OCI-LY1 (cell line): Measurements from ENCODE around the gene DACH1.

Experiments
- H2AFZ ChIP-seq: fragments of 200-600 bp; sonication (generic), shearing (Covaris generic); 2 replicates; pipeline ENCODE4 v1.6.0; 2014; ENCODE audit warnings: antibody characterized with exemption, mild to moderate bottlenecking, low read length
- H3F3A ChIP-seq: fragments of 200-600 bp; sonication (generic), shearing (Covaris generic); 2 replicates; pipeline ENCODE4 v1.6.0; 2014; ENCODE audit warnings: mild to moderate bottlenecking, antibody characterized with exemption, low read length, moderate library complexity; ENCODE audit not compliant: insufficient read depth
- H3K27ac ChIP-seq: fragments of 200-600 bp; sonication (generic); 2 replicates; pipeline ENCODE4 v1.5.1; 2014; ENCODE audit warnings: low read length, mixed run types, mild to moderate bottlenecking, low read depth; ENCODE audit not compliant: poor library complexity, severe bottlenecking
- H3K27me3 ChIP-seq: fragments of 200-600 bp; sonication (generic); 2 replicates; pipeline ENCODE4 v1.6.0; 2014; ENCODE audit warnings: antibody characterized with exemption, mild to moderate bottlenecking, low read length, moderate library complexity; ENCODE audit not compliant: insufficient read depth
- H3K36me3 ChIP-seq: fragments of 200-600 bp; sonication (generic); 2 replicates; pipeline ENCODE4 v1.6.1; 2014; ENCODE audit warnings: mild to moderate bottlenecking, antibody characterized with exemption, low read length, moderate library complexity, mixed read lengths; ENCODE audit not compliant: insufficient read depth
- H3K4me1 ChIP-seq: fragments of 200-600 bp; sonication (generic); 2 replicates; pipeline ENCODE4 v1.5.1; 2014; ENCODE audit warnings: mild to moderate bottlenecking, low read length, moderate library complexity; ENCODE audit not compliant: insufficient read depth, severe bottlenecking
- H3K4me2 ChIP-seq: fragments of 200-600 bp; sonication (generic), shearing (Covaris generic); 2 replicates; pipeline ENCODE4 v1.6.1; 2014; ENCODE audit warnings: low read length
- H3K4me3 ChIP-seq: fragments of 200-600 bp; sonication (generic); 2 replicates; pipeline ENCODE4 v1.5.1; 2014; ENCODE audit warnings: low read length, low read depth, mild to moderate bottlenecking, mixed read lengths; ENCODE audit not compliant: poor library complexity, severe bottlenecking
- H3K79me2 ChIP-seq: fragments of 200-600 bp; shearing (Covaris generic); 2 replicates; pipeline ENCODE4 v1.6.1; 2016; ENCODE audit warnings: mixed run types, low read length, mixed read lengths; ENCODE audit not compliant: insufficient read depth
- H3K9ac ChIP-seq: fragments of 200-600 bp; sonication (generic), shearing (Covaris generic); 2 replicates; pipeline ENCODE4 v1.6.1; 2014; ENCODE audit warnings: mild to moderate bottlenecking, low read length, mixed read lengths
- H3K9me2 ChIP-seq: fragments of 200-600 bp; sonication (generic), shearing (Covaris generic); 2 replicates; pipeline ENCODE4 v1.6.1; 2014; ENCODE audit warnings: low read depth, mild to moderate bottlenecking, low read length, mixed read lengths
- H3K9me3 ChIP-seq: fragments of 200-600 bp; shearing (Covaris generic); 2 replicates; pipeline ENCODE4 v1.6.1; 2014; ENCODE audit warnings: low read length, mixed read lengths
- H4K20me1 ChIP-seq: fragments of 200-600 bp; sonication (generic), shearing (Covaris generic); 2 replicates; pipeline ENCODE4 v1.6.0; 2016; ENCODE audit warnings: mild to moderate bottlenecking, low read length; ENCODE audit not compliant: insufficient read depth
- EZH2 ChIP-seq: fragments of 200-600 bp; sonication (generic), shearing (Covaris generic); IDR thresholded peaks from 2 replicates; pipeline ENCODE4 v1.8.0; 2017; ENCODE audit warnings: borderline replicate concordance, mixed run types, mild to moderate bottlenecking, antibody characterized with exemption, low read length, moderate library complexity, mixed read lengths
- TF ChIP-seq, protein P1 (sequence below): fragments of 200-600 bp; sonication (generic), shearing (Covaris generic); IDR thresholded peaks from 2 replicates; pipeline ENCODE4 v1.5.1; 2017; ENCODE audit warnings: mild to moderate bottlenecking, antibody characterized with exemption, low read length, moderate library complexity, mixed read lengths

The DACH1 gene

DNA sequence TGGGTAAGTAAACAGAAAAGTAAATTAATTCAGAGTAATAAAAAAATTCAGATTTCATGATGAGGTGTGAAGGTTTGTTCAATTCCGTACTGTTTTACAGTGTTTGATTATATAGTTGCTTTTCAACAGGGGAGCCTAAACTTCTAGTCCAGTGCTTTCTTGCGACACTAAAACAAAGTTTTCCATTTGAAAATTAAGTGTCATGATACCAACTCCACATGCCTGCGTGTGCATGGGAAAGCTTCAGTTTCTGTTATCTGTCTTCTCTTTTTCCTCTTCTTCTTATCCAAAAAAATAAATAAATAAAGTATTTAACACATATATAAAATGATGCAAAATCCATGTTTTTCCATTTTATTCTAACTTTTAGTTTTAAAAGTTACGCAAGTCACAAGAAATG is 165.3 kb downstream of the DACH1 start:
- H3K9ac ChIP-seq: no peak overlapping the region
- H3K4me1 ChIP-seq: no peaks in the 10 kb centered on the region
- H2AFZ ChIP-seq: no peak overlapping the region
- no peaks in the 10 kb centered on the region for H3K9me3 ChIP-seq
- H3K4me3 ChIP-seq: no peak overlapping the region
- no peak overlapping the region for H3K4me2 ChIP-seq
- H4K20me1 ChIP-seq: no peaks in the 10 kb centered on the region
- H3K79me2 ChIP-seq: no peaks in the 10 kb centered on the region
- no peaks in the 10 kb centered on the region for H3F3A ChIP-seq
- TF ChIP-seq, protein P1, sequence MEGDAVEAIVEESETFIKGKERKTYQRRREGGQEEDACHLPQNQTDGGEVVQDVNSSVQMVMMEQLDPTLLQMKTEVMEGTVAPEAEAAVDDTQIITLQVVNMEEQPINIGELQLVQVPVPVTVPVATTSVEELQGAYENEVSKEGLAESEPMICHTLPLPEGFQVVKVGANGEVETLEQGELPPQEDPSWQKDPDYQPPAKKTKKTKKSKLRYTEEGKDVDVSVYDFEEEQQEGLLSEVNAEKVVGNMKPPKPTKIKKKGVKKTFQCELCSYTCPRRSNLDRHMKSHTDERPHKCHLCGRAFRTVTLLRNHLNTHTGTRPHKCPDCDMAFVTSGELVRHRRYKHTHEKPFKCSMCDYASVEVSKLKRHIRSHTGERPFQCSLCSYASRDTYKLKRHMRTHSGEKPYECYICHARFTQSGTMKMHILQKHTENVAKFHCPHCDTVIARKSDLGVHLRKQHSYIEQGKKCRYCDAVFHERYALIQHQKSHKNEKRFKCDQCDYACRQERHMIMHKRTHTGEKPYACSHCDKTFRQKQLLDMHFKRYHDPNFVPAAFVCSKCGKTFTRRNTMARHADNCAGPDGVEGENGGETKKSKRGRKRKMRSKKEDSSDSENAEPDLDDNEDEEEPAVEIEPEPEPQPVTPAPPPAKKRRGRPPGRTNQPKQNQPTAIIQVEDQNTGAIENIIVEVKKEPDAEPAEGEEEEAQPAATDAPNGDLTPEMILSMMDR: no peak
- TF ChIP-seq EZH2: no peak
- H3K27ac ChIP-seq: no peak overlapping the region
- H3K36me3 ChIP-seq: no peaks in the 10 kb centered on the region
- no peaks in the 10 kb centered on the region for H3K27me3 ChIP-seq
- no peaks in the 10 kb centered on the region for H3K9me2 ChIP-seq

DNA sequence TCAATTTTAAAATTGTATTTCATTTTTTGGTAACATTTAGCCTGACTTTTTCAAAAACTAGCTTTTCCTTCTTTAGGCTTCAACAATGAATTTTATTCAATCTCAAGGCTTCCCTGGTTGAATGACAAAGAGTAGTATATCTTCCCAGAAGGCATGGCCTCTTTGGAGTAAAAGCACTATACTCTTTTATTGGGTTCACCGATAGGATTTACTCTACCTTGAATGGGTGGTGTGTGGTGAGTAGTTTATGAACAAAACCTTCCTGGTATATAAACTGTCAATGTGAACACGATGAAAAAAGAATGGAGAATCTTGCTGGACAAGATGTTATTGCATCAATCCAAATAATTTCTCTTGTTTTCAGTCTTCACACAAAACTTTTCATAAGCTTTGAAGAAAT is 167.7 kb downstream of the DACH1 start:
- no peak for TF ChIP-seq EZH2
- Histone ChIP-seq H3K27me3 (no peaks in the 10 kb centered on the region), H3K9me2 (no peaks in the 10 kb centered on the region), H3K9me3 (no peaks in the 10 kb centered on the region), H4K20me1 (no peaks in the 10 kb centered on the region), H2AFZ (no peak overlapping the region), H3K4me2 (no peak overlapping the region), H3K27ac (no peak overlapping the region), H3K9ac (no peak overlapping the region), H3K79me2 (no peaks in the 10 kb centered on the region), H3K4me1 (no peaks in the 10 kb centered on the region), H3K4me3 (no peak overlapping the region), H3F3A (no peaks in the 10 kb centered on the region), H3K36me3 (no peaks in the 10 kb centered on the region)

DNA sequence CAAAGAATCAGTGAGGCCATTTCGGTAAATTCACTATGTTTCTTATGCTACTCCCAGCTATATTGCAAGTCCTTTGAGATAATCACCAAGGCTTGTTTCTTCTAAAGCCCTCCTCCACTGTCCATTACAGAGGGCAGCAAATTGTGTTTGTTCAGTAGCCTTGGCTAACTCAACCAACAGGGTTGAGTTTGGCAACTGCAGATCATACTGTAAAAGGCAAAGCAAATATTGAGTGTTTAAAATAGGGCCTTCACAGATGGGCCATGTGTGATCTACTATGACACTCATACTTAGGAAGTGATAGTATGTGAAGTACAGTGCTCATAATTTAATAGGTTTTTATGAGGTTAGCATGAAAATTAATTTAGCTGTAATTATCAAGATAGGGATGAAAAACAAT is 171.3 kb downstream of the DACH1 start:
- Histone ChIP-seq H3K27ac (no peak overlapping the region), H3K4me2 (no peak overlapping the region), H3F3A (no peaks in the 10 kb centered on the region), H2AFZ (no peak overlapping the region), H3K9me3 (no peaks in the 10 kb centered on the region), H3K9ac (no peak overlapping the region), H3K9me2 (no peaks in the 10 kb centered on the region), H3K4me3 (no peak overlapping the region), H3K36me3 (no peaks in the 10 kb centered on the region), H3K79me2 (no peaks in the 10 kb centered on the region), H4K20me1 (no peaks in the 10 kb centered on the region), H3K4me1 (no peaks in the 10 kb centered on the region), H3K27me3 (no peaks in the 10 kb centered on the region)
- TF ChIP-seq, protein P1: no peak

DNA sequence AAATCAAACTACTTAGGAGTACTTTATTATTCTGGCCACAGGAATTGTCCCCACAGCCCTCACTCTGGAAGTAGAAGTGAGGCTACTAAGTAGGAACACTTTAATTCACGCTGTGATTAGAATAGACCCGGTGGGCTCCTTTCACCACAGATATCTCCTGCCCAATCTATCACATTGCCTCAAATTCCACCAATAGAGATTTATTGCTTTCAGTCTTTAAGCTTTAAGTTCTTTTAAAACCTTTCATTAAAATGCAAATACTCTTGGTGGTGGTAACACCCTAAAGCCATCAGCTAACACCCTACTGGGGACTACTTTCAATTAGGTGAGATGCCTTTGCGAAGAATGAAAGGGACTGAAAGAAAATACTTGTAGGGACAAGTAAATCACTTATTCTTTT is 181.9 kb downstream of the DACH1 start:
- no peaks in the 10 kb centered on the region for H3K27me3 ChIP-seq
- H3K4me3 ChIP-seq: no peak overlapping the region
- no peaks in the 10 kb centered on the region for H4K20me1 ChIP-seq
- no peaks in the 10 kb centered on the region for H3K9me3 ChIP-seq
- no peak overlapping the region for H3K27ac ChIP-seq
- no peaks in the 10 kb centered on the region for H3K9me2 ChIP-seq
- no peaks in the 10 kb centered on the region for H3K4me1 ChIP-seq
- no peak overlapping the region for H3K9ac ChIP-seq
- no peaks in the 10 kb centered on the region for H3K36me3 ChIP-seq
- TF ChIP-seq EZH2: no peak
- TF ChIP-seq, protein P1: no peak
- H3K4me2 ChIP-seq: no peak overlapping the region
- H3K79me2 ChIP-seq: no peaks in the 10 kb centered on the region
- H3F3A ChIP-seq: no peaks in the 10 kb centered on the region
- no peak overlapping the region for H2AFZ ChIP-seq
